ENCODE measurements around the gene ABCA6. TPM values are rescaled to one million over a fixed set of nuclear protein-coding genes. Genes with fewer than 3 reads are reported as not detected.
A peak's percentile ranks its signal among the peaks of the same experiment; 100 is the strongest.

ABCA6 gene
- total and polyA plus RNA-seq, 9 of the 15 experiments (the other 6 are each of a cell fraction or from before 2014, with no cell fraction given), result 0.06 to 0.73 (median 0.15) TPM

GRCh38 chr17:69117855-69118784 lies 23.6 kb downstream of the ABCA6 start:
- FAIRE-seq (no peak), ATAC-seq (no peak), DNase-seq (ENCODE audit: extremely low read depth in 1 of 4, low spot score in 3 of 4) (no peak)
- H4K20me1 ChIP-seq (replicated peaks; ENCODE audit: control insufficient read depth, insufficient read depth, low read length), result no peaks in the 10 kb centered on the region
- ChIA-PET CTCF (ENCODE audit: low intra/inter-chr PET ratio) (no interaction called here), POLR2A (no interaction called here)
- no peaks in the 10 kb centered on the region for H3K27me3 ChIP-seq (ENCODE audit: control insufficient read depth in 2 of 2, insufficient read depth in 2 of 2, low read length in 2 of 2)
- intact Hi-C loops (cut with micrococcal nuclease) (no loop called here), in situ Hi-C loops (cut with MboI) (no loop called here)
- no peak overlapping the region for H3K27ac ChIP-seq (ENCODE audit: extremely low read depth, low read depth, low read length)
- no peaks in the 10 kb centered on the region for H3K36me3 ChIP-seq (ENCODE audit: control insufficient read depth, insufficient read depth, low read length)
- no peaks in the 10 kb centered on the region for H3K9me3 ChIP-seq (replicated peaks; ENCODE audit: control insufficient read depth, insufficient read depth, low read depth, low read length)
- H2AFZ ChIP-seq (ENCODE audit: low read depth, low read length), result peak overlapping the region; percentile 20
- no peaks in the 10 kb centered on the region for H3K4me1 ChIP-seq (replicated peaks in 1 of 2; ENCODE audit: control insufficient read depth in 2 of 2, insufficient read depth in 2 of 2, low read length in 2 of 2)
- H3K4me3 ChIP-seq, result no peak overlapping the region
- WGBS (ENCODE audit: insufficient coverage, low coverage, missing lambda C conversion rate), result 31% methylated on average over 2 of the region's 2 CpGs
- H3K9ac ChIP-seq (ENCODE audit: insufficient read depth in 1 of 2, low read depth in 2 of 2, low read length in 2 of 2), result no peak overlapping the region
- H3K9me1 ChIP-seq (ENCODE audit: control insufficient read depth, insufficient read depth, low read length), result no peaks in the 10 kb centered on the region
- TF ChIP-seq PRMT5 (CRISPR knock-in tag; IDR thresholded peaks at IDR 0.05) (no peak), XRCC3 (IDR thresholded peaks at IDR 0.05) (no peak), CCAR2 (IDR thresholded peaks at IDR 0.05; ENCODE audit: low read depth, low read length) (no peak), ZNF699 (CRISPR knock-in tag; IDR thresholded peaks at IDR 0.05; ENCODE audit: insufficient replicate concordance) (no peak), MXD1 (CRISPR knock-in tag; IDR thresholded peaks at IDR 0.05; ENCODE audit: borderline replicate concordance, poor library complexity, severe bottlenecking) (no peak)
- H3K4me2 ChIP-seq (ENCODE audit: insufficient read depth, low read length), result no peak overlapping the region
- BruUV-seq (replicated peaks), result no TSS peak
- no peaks in the 10 kb centered on the region for H3K79me2 ChIP-seq (ENCODE audit: control insufficient read depth, insufficient read depth, low read length)

All from K562 (cell line).